ENCODE measurements around the gene LRCH3. TPM values are rescaled to one million over a fixed set of nuclear protein-coding genes. Genes with fewer than 3 reads are reported as not detected.

LRCH3 gene
- total RNA-seq, 4 donors from 2014 or later = 19.2 to 69.3 (median 28.3) TPM

- no peaks in the 10 kb centered on the region for H3K9me3 ChIP-seq
- no peaks in the 10 kb centered on the region for H3K4me1 ChIP-seq
- WGBS = 93% methylated on average over 6 of the region's 6 CpGs
- DNase-seq (ENCODE audit: low spot score in 2 of 2) = no peak
- no peak overlapping the region for H3K4me3 ChIP-seq
- no peaks in the 10 kb centered on the region for H3K27me3 ChIP-seq
- H3K27ac ChIP-seq = no peak overlapping the region
- no peak for TF ChIP-seq CTCF (IDR thresholded peaks at IDR 0.05)
- TF ChIP-seq EP300 (IDR thresholded peaks at IDR 0.05) = no peak
- no peak for TF ChIP-seq POLR2A (IDR thresholded peaks at IDR 0.05)
- no peak for TF ChIP-seq POLR2AphosphoS5 (IDR thresholded peaks at IDR 0.05)
- peaks cover 54% of the 10 kb centered on the region for H3K36me3 ChIP-seq
Observed at GRCh38 chr3:197866035-197866434, 75.0 kb downstream of the LRCH3 start.

- WGBS = 99% methylated on average over 6 of the region's 6 CpGs
- no peaks in the 10 kb centered on the region for H3K4me1 ChIP-seq
- H3K4me3 ChIP-seq = no peak overlapping the region
- no peaks in the 10 kb centered on the region for H3K9me3 ChIP-seq
- H3K27ac ChIP-seq = no peak overlapping the region
- TF ChIP-seq CTCF (IDR thresholded peaks at IDR 0.05) = no peak
- H3K27me3 ChIP-seq = no peaks in the 10 kb centered on the region
- no peak for DNase-seq (ENCODE audit: low spot score in 2 of 2)
- peaks cover 82% of the 10 kb centered on the region for H3K36me3 ChIP-seq
Observed at GRCh38 chr3:197873329-197873728, 82.3 kb downstream of the LRCH3 start.

GRCh38 chr3:197874064-197874463, 83.0 kb downstream of the LRCH3 start:
- no peak overlapping the region for H3K27ac ChIP-seq
- H3K9me3 ChIP-seq = no peaks in the 10 kb centered on the region
- no peak for TF ChIP-seq EP300 (IDR thresholded peaks at IDR 0.05)
- no peak for TF ChIP-seq CTCF (IDR thresholded peaks at IDR 0.05)
- no peak for TF ChIP-seq POLR2AphosphoS5 (IDR thresholded peaks at IDR 0.05)
- TF ChIP-seq POLR2A (IDR thresholded peaks at IDR 0.05) = no peak
- DNase-seq (ENCODE audit: low spot score in 2 of 2) = no peak
- no peaks in the 10 kb centered on the region for H3K4me1 ChIP-seq
- peaks cover 77% of the 10 kb centered on the region for H3K36me3 ChIP-seq
- WGBS = 89% methylated on average over 5 of the region's 5 CpGs
- no peaks in the 10 kb centered on the region for H3K27me3 ChIP-seq
- no peak overlapping the region for H3K4me3 ChIP-seq

GRCh38 chr3:197874653-197875052, 83.6 kb downstream of the LRCH3 start:
- no peak for DNase-seq (ENCODE audit: low spot score in 2 of 2)
- TF ChIP-seq CTCF (IDR thresholded peaks at IDR 0.05) (no peak), POLR2A (IDR thresholded peaks at IDR 0.05) (no peak), EP300 (IDR thresholded peaks at IDR 0.05) (no peak), POLR2AphosphoS5 (IDR thresholded peaks at IDR 0.05) (no peak)
- WGBS = 73% methylated on average over 6 of the region's 6 CpGs
- Histone ChIP-seq H3K9me3 (no peaks in the 10 kb centered on the region), H3K36me3 (peaks cover 72% of the 10 kb centered on the region), H3K4me3 (no peak overlapping the region), H3K4me1 (no peaks in the 10 kb centered on the region), H3K27ac (no peak overlapping the region), H3K27me3 (no peaks in the 10 kb centered on the region)

- H3K4me3 ChIP-seq = no peak overlapping the region
Observed at GRCh38 chr3:197877902-197878301, 86.8 kb downstream of the LRCH3 start.

More at GRCh38 chr3:197877902-197878301, 86.8 kb downstream of the LRCH3 start:
- Histone ChIP-seq H3K27me3 (no peaks in the 10 kb centered on the region), H3K4me1 (no peaks in the 10 kb centered on the region), H3K9me3 (no peaks in the 10 kb centered on the region), H3K36me3 (peaks cover 53% of the 10 kb centered on the region), H3K27ac (no peak overlapping the region)
- TF ChIP-seq CTCF (IDR thresholded peaks at IDR 0.05) (no peak), POLR2AphosphoS5 (IDR thresholded peaks at IDR 0.05) (no peak), POLR2A (IDR thresholded peaks at IDR 0.05) (no peak), EP300 (IDR thresholded peaks at IDR 0.05) (no peak)
- no peak for DNase-seq (ENCODE audit: low spot score in 2 of 2)
- 89% methylated on average over 4 of the region's 4 CpGs for WGBS
